HG02840 (cell line): ENCODE results near the gene ACTN2.

Experiments
- ATAC-seq: cut with Tn5 transposase; IDR thresholded peaks from one replicate; pipeline ENCODE4 v1.9.1; 2021; ENCODE audit warnings: mild to moderate bottlenecking, moderate library complexity, moderate number of reproducible peaks; ENCODE audit not compliant: unreplicated experiment, low FRiP score

ACTN2 gene

DNA sequence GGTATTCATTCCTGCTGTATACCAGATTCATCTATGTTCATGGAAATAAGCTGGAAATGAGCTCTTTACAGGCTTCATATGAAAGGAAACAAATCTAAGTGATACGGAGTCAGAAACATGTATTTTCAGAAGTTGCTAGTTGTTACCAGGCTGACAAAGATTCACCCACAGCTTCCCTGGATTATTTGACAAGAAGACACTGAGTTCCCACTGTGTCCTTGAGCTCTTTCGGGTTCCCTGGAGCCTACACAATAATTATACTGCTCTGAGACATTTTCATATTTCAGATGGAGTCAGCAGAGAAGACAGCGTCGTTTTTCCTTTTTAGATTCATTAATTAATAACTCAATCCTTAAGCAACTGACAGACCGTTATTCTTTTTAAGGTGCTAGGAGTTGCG, 79.5 kb downstream of the ACTN2 start:
- no peak for ATAC-seq

DNA sequence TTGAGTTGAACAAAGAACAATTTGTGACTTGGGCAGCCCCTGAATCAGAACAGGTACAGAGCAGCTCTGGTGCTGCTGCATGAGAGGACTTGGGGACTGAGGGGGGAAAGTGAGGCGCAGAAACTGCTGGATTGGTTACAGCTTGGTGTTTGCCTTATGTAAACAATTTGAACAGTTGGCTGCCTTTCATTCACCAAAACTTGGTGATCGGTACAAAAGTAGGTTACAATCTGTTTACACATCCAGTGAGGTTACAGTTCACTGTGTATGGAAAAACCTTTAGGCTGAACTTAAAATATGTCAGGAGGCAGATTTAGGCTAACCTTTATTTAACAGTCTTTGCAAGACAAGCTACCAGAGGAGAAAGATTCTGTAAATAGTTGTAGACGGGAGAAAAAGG, 80.2 kb downstream of the ACTN2 start:
- ATAC-seq = no peak

DNA sequence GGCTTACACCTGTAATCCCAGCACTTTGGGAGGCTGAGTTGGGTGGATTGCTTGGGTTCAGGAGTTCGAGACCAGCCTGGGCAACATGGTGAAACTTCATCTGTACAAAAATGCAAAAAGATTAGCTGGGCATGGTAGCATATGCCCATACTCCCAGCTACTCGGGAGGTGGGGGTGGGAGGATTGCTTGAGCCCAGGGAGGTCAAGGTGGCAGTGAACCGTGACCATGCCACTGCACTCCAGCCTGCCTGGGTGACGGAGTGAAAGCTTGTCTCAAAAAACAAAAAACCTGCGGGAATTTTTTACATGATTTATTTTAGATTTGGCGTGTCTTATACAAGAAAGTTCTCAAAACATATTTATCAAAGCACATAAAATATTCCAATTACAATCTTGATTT, 81.0 kb downstream of the ACTN2 start:
- no peak for ATAC-seq

- no peak for ATAC-seq
Measured at GRCh38 chr1:236768601-236769000, 82.3 kb downstream of the ACTN2 start.

DNA sequence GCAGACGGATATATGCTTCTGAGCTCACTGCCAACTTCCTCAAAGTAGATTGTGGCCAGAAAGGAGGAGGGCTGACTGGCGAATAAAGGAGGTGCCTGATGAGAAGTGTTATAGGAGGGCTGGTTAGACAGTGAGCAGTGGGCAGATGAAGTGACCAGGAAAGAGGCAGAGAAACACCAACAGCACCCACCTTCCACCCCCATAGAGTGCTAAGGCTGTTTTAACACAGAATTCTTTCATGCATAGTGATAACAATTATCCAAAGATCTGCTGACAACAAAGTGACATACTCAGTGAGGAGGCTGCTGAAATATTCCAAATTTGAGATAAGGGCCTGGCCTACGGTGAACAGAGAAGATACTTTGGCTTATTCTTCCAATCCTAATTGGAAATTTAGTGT, 87.6 kb downstream of the ACTN2 start:
- no peak for ATAC-seq

DNA sequence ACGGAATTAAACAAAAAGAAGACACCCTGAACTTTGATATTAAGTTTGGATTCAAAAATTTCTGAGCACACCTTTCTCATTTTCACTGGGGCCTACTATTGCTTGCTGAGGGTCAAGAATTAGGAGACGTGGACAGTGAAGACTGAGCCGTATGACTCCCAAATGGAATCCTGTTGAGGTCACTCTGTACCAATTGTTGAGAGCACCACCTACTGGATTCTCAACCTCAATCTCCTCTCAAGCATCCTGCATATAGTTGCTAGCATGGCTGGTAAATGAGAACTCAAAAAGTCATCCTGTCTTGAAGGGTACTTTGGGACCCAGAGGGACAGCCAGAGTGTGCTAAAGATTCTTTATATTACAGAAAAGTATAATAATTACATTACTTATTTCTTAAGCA, 88.6 kb downstream of the ACTN2 start:
- no peak for ATAC-seq

GRCh38 chr1:236779312-236779711, 93.0 kb downstream of the ACTN2 start:
- no peak for ATAC-seq

GRCh38 chr1:236785477-236785876, 99.2 kb downstream of the ACTN2 start:
- no peak for ATAC-seq

- ATAC-seq = no peak
Measured at GRCh38 chr1:236786453-236786852, 100.2 kb downstream of the ACTN2 start.

DNA sequence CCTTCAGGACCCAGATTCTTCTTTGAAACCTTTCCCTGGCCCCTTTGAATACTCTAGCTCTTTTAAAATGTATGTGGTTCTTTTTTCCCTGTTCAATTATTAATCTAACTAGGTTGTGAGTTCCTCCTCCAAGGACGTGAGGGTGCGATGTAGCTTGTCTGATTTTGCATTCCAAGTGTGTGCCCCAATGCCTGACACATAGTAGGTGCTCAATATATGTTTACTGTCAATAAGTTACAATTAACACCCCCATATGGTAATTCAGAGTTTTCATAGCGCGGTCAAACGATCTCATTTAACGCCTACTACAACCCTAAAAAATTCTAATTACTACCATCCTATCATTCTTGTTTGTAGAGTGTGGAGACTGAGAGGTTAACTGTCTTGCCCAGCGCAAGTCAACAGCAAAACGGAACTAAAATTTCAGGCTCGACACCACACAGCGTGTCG, 108.3 kb downstream of the ACTN2 start:
- no peak for ATAC-seq

DNA sequence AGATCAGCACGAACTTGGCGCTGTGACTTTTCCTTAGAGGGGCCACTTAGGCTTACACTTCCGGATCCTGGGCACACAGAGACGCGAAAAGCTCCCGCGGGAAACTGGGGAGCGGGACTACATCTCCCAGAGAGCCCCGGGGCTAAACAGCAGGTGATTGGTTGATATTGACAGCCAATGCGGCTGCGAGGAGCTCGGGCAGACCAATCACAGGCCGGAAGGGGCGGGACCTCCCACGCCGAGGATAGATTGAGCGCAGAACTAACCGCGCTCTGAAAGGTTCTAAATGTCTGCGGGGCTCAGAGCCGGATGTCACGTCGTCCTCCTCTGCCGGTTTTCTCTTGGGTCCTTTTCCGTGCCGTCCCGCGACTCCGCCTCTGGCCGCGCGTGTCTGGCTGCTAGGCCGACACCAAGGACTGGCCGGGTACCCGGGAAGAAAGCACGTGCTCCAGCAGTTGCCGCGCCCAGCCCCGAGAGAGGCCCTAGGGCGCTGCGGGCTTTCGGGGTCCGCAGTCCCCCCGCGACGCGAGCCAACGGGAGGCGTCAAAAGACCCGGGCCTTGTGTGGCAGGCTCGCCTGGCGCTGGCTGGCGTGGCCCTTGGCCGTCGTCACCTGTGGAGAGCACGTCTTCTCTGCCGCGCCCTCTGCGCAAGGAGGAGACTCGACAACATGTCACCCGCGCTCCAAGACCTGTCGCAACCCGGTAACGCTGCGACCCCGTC, 108.9 kb downstream of the ACTN2 start, which contains the start of gene MTR:
Gene MTR (plus strand): TSS at position 258 of the 722 bp plus-strand sequence. CDS start 412 bp downstream, at position 670.
- ATAC-seq = peak; percentile 99

DNA sequence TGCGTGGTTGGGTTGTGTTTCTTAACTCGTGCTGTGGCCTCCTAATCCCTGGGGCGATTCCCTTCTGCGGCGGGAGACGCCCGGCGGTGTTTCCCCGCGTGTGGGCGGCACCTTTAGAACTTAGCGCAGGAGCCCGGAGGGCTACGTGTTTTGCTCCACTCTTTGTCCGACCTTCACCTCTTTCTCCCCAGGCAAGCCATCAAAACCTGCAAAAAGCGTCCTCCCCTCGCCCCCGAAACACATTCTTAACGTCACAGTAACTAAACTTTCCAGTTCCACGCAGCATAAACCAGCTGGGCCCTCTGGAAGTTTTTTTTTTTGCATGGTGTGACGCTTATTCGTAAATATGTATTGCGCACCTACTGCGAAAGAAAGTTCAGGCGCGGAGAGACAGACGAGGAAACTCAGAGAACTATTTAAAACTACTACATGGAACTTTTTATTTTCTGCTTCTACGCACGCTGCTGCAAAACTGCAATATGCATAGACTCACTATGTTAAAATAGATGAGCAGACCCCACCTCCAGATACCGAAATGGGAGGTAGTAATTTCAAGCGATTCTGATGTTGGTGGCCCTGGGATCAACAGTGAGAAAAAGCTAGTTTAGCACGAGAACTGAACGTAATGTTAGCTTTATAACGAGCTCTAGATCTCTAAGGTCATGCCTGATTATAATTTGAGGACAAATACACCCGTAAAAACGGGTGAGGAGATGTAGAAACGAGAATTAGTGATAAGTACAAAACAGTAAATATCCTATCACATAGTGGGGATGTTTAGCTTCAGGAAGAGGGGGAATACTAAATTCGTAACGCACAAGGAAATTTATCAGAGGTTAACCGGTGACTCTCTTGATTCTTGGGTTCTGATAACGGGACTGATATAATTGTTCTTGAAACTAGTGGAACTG, 109.7 kb downstream of the ACTN2 start:
- ATAC-seq = peak; percentile 26

DNA sequence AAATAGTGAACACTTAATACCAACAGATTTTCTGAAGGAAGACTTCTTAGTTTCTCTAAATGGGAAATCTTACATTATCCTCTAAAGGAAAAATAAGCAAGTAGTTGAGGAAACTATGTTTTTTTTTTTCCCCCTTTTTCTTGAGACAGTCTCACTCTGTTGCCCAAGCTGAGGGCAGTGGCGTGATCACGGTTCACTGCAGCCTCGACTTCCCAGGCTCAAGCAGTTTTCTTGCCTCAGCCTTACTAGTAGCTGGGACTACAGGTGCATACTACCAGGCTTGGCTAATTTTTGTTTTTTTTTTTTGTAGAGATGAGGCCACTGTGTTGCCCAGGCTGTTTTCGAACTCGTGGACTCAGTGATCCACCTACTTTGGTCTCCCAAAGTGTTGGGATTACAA, 112.7 kb downstream of the ACTN2 start:
- no peak for ATAC-seq

- ATAC-seq = no peak
Measured at GRCh38 chr1:236800002-236800620, 113.8 kb downstream of the ACTN2 start.

DNA sequence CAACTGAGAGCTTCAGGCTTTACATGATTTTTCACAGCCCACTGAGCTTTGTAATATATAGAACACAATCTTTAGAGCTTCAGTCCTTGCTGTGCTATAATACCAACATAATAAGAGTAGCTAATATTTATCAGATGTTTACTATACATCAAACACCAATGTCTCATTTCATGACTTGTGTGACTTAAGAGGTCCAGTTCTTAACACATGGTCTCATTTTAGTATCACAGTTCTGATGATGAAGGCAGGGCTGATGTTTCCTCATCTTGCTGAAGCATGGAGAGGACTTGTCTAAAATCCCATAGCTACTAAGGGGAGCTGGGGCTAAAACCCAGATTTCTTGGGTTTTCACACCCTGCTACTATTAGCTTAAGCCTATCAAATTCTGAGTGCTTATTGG, 114.3 kb downstream of the ACTN2 start:
- ATAC-seq = no peak

DNA sequence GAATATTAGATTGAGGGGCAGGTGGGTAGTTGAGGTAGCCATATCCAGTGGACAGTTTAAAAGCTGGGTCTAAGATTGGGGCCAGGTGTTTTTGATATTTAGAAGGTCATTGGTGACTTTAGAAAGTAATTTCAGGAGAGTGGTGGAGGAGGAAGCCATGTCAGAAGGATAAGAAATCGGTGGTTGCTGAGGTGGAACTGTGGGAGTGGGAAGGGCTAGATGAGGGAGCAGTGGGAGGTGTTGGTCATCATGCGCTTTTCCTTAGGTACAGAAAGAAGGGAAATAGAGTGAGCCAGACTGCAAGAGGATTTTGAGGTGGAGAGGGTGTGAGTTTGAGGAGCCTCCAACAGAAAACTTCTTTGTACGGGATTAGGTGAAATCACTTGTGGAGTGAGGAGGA, 116.0 kb downstream of the ACTN2 start:
- ATAC-seq = no peak

DNA sequence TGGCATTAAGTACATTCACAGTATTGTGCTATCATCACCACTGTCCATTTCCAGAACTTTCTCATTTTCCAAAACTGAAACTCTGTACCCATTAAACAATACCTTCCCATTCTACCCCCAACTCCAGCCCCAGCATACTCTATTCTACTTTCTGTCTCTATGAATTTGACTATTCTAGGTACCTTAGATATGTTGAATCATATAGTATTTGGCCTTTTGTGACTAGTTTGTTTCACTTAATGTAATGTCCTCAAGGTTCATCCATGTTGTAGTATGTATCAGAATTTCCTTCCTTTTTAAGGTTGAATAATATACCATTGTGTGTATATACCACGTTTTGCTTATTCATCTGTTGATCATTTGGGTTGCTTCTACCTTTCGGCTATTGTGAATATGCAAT, 120.3 kb downstream of the ACTN2 start:
- no peak for ATAC-seq

DNA sequence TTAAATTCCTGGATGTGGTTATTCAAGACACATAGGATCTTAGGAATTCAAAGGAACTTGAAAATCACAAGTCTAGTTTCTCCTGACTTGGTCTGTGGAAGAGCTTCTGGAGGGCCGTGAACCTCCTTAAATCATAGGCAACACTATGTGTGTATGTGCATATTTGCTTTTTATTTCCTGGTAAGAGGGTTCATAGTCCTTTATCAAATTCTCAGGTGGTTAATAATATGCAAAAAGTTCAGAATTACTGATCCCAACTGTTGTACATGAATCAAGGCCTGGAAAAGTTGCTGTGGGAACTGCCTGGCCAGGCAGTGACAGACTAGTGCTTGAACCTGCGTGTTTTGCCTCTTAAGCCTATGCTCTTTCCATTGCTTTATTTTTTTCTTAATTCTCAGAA, 121.7 kb downstream of the ACTN2 start:
- no peak for ATAC-seq

- ATAC-seq = no peak
Measured at GRCh38 chr1:236808564-236809130, 122.3 kb downstream of the ACTN2 start.

- ATAC-seq = no peak
Measured at GRCh38 chr1:236809148-236809547, 122.8 kb downstream of the ACTN2 start.

DNA sequence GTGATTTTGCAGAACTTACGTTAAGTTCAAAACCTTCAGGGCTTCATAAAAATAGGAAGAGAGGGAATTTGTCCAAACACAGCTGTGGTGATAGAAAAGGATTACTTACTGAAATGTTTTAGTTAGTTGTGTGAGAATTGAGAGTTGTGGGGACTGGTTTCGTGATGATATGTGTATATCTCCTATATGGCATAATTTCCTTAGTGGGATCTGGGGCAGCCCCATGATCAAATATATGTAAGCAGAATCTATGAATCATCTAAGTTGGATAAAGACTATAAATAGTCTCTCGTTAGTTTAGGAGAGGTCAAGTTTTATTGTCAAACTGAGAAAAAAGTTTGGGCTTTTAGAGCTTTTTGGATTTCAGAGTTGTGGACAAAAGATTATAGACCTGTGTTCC, 123.7 kb downstream of the ACTN2 start:
- ATAC-seq = no peak
